Astrocyte (in vitro differentiated cells and primary cell): ENCODE measurements around the gene COBL.

Source experiments
- EZH2 ChIP-seq: IDR thresholded peaks from 2 replicates; pipeline ENCODE4 v1.6.1; 2012; ENCODE audit warnings: mild to moderate bottlenecking, low read length, inconsistent platforms; ENCODE audit not compliant: insufficient read depth
- TF ChIP-seq, protein P1 (sequence below): IDR thresholded peaks from 2 replicates; pipeline ENCODE4 v1.5.1; 2011; ENCODE audit warnings: low read depth, mild to moderate bottlenecking, inconsistent platforms, low read length, moderate library complexity; ENCODE audit not compliant: insufficient read depth

DNA sequence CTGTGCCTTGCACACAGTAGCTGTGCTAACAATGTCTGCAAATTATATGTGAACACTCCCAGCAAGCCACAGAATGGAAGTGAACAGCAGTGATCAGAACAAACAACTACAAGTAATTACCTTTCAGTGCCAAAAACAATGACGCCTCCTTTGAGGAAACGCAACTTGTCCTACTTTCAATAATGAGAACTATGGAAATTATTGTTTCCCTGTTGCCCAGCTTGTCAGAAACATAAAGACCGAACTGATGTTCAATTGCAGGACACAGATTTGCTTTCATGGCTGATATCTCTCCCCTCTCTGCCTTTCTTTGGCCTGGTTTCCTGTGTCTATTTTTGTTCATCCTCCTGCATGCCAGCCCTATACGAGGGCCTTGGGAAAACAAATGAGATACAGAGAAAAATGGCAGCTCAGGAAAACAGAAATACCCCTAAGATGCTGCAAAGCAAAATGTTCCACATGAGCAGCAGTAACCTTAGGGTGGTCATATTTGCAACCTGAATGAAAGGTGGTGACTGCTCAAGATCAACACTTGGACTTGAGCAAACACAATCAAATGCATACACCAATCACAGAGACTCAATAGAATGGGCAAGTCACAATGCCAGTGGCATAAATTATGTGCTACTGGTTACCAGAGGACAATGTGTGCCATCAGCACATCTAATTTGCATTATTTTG lies 26.8 kb downstream of the COBL start:
- TF ChIP-seq, protein P1, sequence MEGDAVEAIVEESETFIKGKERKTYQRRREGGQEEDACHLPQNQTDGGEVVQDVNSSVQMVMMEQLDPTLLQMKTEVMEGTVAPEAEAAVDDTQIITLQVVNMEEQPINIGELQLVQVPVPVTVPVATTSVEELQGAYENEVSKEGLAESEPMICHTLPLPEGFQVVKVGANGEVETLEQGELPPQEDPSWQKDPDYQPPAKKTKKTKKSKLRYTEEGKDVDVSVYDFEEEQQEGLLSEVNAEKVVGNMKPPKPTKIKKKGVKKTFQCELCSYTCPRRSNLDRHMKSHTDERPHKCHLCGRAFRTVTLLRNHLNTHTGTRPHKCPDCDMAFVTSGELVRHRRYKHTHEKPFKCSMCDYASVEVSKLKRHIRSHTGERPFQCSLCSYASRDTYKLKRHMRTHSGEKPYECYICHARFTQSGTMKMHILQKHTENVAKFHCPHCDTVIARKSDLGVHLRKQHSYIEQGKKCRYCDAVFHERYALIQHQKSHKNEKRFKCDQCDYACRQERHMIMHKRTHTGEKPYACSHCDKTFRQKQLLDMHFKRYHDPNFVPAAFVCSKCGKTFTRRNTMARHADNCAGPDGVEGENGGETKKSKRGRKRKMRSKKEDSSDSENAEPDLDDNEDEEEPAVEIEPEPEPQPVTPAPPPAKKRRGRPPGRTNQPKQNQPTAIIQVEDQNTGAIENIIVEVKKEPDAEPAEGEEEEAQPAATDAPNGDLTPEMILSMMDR, result no peak
- no peak for TF ChIP-seq EZH2
